Cardiac muscle cell (in vitro differentiated cells and primary cell): ENCODE results near the gene MICAL2. TPM values are rescaled to one million over a fixed set of nuclear protein-coding genes. Genes with fewer than 3 reads are reported as not detected.

Source experiments
- DNase-seq, 2 donors: peaks; one replicate each; pipeline versions ENCODE4 v3.0.0 to v3.0.0-alpha.2; 2010 to 2017; ENCODE audit warnings: low read depth in 1 of 2, low spot score in 1 of 2
- H3K27ac ChIP-seq: fragments of 200-600 bp; sonication (generic); 2 replicates; pipeline ENCODE4 v1.5.1; 2016
- H3K27me3 ChIP-seq: fragments of 200-600 bp; sonication (generic); 2 replicates; pipeline ENCODE4 v1.6.0; 2016; ENCODE audit warnings: control low read depth
- H3K36me3 ChIP-seq: fragments of 200-600 bp; sonication (generic); 2 replicates; pipeline ENCODE4 v1.5.1; 2016; ENCODE audit warnings: control low read depth
- H3K4me1 ChIP-seq: fragments of 200-600 bp; sonication (generic); 2 replicates; pipeline ENCODE4 v1.8.1; 2017; ENCODE audit warnings: low read depth, mild to moderate bottlenecking, mixed run types
- H3K4me3 ChIP-seq: fragments of 200-600 bp; sonication (generic); 2 replicates; pipeline ENCODE4 v1.5.1; 2016; ENCODE audit warnings: mild to moderate bottlenecking
- H3K9me3 ChIP-seq: fragments of 200-600 bp; sonication (generic); 2 replicates; pipeline ENCODE4 v1.5.1; 2017; ENCODE audit warnings: low read depth, mild to moderate bottlenecking, control low read depth
- CTCF ChIP-seq: IDR thresholded peaks from 2 replicates; pipeline ENCODE4 v1.5.1; 2012; ENCODE audit warnings: low read depth, mild to moderate bottlenecking, low read length
- polyA plus RNA-seq: library from polyadenylated mRNA; unstranded; fragments of >200 nt; fragmentation: Nextera tagmentation; extraction: Ambion mirVana; gene quantifications from 2 replicates; pipeline ENCODE4 v1.2.1, GENCODE V29; 2016
- total RNA-seq: library from RNA; depleted of rRNA; stranded (reverse); fragments of >200 nt; gene quantifications from 2 replicates; pipeline ENCODE4 v1.2.3, GENCODE V29; 2016

MICAL2 gene
- total and polyA plus RNA-seq, 2 experiments from 2014 or later, result 153 to 178 TPM

- Histone ChIP-seq H3K27ac (peak overlapping the region; percentile 90), H3K9me3 (no peaks in the 10 kb centered on the region), H3K36me3 (peaks cover 2% of the 10 kb centered on the region), H3K4me1 (peaks cover 71% of the 10 kb centered on the region), H3K27me3 (no peaks in the 10 kb centered on the region), H3K4me3 (no peak overlapping the region)
- TF ChIP-seq CTCF, result no peak
- peak in 1 of 2 donors; percentile 89 for DNase-seq
Measured at GRCh38 chr11:12200279-12200990, 90.0 kb downstream of the MICAL2 start.

- H3K4me1 ChIP-seq, result peaks cover 63% of the 10 kb centered on the region
- peak; percentile 72 to 98 for DNase-seq
- H3K9me3 ChIP-seq, result no peaks in the 10 kb centered on the region
- no peak overlapping the region for H3K4me3 ChIP-seq
- TF ChIP-seq CTCF, result no peak
- no peaks in the 10 kb centered on the region for H3K27me3 ChIP-seq
- H3K36me3 ChIP-seq, result peaks cover 10% of the 10 kb centered on the region
- peak overlapping the region; percentile 90 for H3K27ac ChIP-seq
Measured at GRCh38 chr11:12200991-12201985, 90.9 kb downstream of the MICAL2 start.

- Histone ChIP-seq H3K4me1 (peaks cover 48% of the 10 kb centered on the region), H3K9me3 (no peaks in the 10 kb centered on the region), H3K27me3 (no peaks in the 10 kb centered on the region), H3K27ac (peak overlapping the region; percentile 90), H3K4me3 (no peak overlapping the region), H3K36me3 (peaks cover 17% of the 10 kb centered on the region)
- TF ChIP-seq CTCF, result no peak
- DNase-seq, result no peak
Measured at GRCh38 chr11:12202661-12203310, 92.4 kb downstream of the MICAL2 start.

- TF ChIP-seq CTCF, result no peak
- H3K4me3 ChIP-seq, result no peak overlapping the region
- H3K27me3 ChIP-seq, result no peaks in the 10 kb centered on the region
- H3K9me3 ChIP-seq, result no peaks in the 10 kb centered on the region
- no peak for DNase-seq
- H3K27ac ChIP-seq, result no peak overlapping the region
- H3K4me1 ChIP-seq, result peaks cover 31% of the 10 kb centered on the region
- peaks cover 34% of the 10 kb centered on the region for H3K36me3 ChIP-seq
Measured at GRCh38 chr11:12204506-12204905, 94.1 kb downstream of the MICAL2 start.

GRCh38 chr11:12205330-12205729, 94.9 kb downstream of the MICAL2 start:
- no peak for TF ChIP-seq CTCF
- no peak overlapping the region for H3K4me3 ChIP-seq
- no peaks in the 10 kb centered on the region for H3K27me3 ChIP-seq
- H3K4me1 ChIP-seq, result peaks cover 24% of the 10 kb centered on the region
- no peak overlapping the region for H3K27ac ChIP-seq
- DNase-seq, result peak in 1 of 2 donors; percentile 70
- H3K36me3 ChIP-seq, result peaks cover 42% of the 10 kb centered on the region
- no peaks in the 10 kb centered on the region for H3K9me3 ChIP-seq
